Fibroblast of the aortic adventitia (primary cell): ENCODE measurements around the gene ZEB1. TPM values are rescaled to one million over a fixed set of nuclear protein-coding genes. Genes with fewer than 3 reads are reported as not detected.
A peak's percentile ranks its signal among the peaks of the same experiment; 100 is the strongest.

ENCODE experiments used
- DNase-seq: peaks from one replicate; pipeline ENCODE4 v3.0.0-alpha.2; 2010; ENCODE audit warnings: low read depth
- H3K4me3 ChIP-seq: 2 replicates; pipeline ENCODE4 v1.5.1; 2011; ENCODE audit warnings: low read depth, mild to moderate bottlenecking, control low read depth, low read length, moderate library complexity
- total RNA-seq: library from RNA; depleted of rRNA; stranded (reverse); fragments of >200 nt; gene quantifications from 2 replicates; pipeline ENCODE4 v1.2.3, GENCODE V29; 2012; ENCODE audit warnings: low replicate concordance
- TF ChIP-seq, protein P1 (sequence below): IDR thresholded peaks from 2 replicates; pipeline ENCODE4 v1.5.1; 2011; ENCODE audit warnings: mild to moderate bottlenecking, low read length, control low read depth, inconsistent platforms; ENCODE audit not compliant: insufficient read depth

ZEB1 gene
- total RNA-seq, 1 donor: 153 TPM

GRCh38 chr10:31346953-31347352 lies 27.9 kb downstream of the ZEB1 start:
- TF ChIP-seq, protein P1, sequence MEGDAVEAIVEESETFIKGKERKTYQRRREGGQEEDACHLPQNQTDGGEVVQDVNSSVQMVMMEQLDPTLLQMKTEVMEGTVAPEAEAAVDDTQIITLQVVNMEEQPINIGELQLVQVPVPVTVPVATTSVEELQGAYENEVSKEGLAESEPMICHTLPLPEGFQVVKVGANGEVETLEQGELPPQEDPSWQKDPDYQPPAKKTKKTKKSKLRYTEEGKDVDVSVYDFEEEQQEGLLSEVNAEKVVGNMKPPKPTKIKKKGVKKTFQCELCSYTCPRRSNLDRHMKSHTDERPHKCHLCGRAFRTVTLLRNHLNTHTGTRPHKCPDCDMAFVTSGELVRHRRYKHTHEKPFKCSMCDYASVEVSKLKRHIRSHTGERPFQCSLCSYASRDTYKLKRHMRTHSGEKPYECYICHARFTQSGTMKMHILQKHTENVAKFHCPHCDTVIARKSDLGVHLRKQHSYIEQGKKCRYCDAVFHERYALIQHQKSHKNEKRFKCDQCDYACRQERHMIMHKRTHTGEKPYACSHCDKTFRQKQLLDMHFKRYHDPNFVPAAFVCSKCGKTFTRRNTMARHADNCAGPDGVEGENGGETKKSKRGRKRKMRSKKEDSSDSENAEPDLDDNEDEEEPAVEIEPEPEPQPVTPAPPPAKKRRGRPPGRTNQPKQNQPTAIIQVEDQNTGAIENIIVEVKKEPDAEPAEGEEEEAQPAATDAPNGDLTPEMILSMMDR: no peak
- no peak overlapping the region for H3K4me3 ChIP-seq
- DNase-seq: no peak

- H3K4me3 ChIP-seq: no peak overlapping the region
- DNase-seq: no peak
- TF ChIP-seq, protein P1: no peak
Observed at GRCh38 chr10:31347705-31348104, 28.7 kb downstream of the ZEB1 start.

GRCh38 chr10:31350891-31351290 lies 31.9 kb downstream of the ZEB1 start:
- no peak overlapping the region for H3K4me3 ChIP-seq
- no peak for DNase-seq
- TF ChIP-seq, protein P1: no peak

DNA sequence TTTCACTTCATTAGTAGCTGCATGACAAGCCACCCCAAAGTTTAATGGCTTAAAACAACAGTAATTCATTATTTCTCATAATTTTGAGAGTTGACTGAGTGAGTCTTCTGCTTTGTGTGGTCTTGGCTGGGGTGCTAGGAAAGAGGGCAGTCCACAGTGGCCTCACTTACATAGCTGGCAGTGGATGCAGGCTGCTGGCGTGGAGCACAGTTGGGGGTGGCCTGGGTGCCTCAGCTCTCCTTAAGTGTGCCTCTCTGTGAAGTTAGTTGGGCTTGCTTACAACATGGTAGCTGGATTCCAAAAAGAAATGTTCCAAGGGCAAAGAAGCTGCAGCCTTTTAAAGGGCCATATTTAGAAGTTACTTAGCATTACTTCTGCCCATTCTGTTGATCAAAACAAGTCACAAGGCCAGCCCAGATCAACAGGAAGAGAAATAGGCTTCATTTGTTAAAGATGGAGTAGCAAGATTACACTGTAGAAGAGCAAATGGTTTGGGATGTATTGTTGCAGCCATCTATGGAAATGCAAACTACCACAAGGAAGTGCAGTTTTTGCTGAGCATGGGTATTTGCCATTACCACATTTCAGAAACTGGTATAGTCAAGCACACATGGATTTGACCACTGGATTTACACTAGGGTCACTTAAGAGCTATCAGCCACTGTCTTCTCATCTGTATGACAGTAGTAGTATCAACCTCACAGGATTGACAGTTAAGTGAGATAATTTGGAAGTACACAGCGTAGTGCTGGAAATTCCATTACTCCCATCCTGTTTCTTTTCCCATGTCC lies 33.6 kb downstream of the ZEB1 start:
- TF ChIP-seq, protein P1: no peak
- H3K4me3 ChIP-seq: no peak overlapping the region
- DNase-seq: no peak

DNA sequence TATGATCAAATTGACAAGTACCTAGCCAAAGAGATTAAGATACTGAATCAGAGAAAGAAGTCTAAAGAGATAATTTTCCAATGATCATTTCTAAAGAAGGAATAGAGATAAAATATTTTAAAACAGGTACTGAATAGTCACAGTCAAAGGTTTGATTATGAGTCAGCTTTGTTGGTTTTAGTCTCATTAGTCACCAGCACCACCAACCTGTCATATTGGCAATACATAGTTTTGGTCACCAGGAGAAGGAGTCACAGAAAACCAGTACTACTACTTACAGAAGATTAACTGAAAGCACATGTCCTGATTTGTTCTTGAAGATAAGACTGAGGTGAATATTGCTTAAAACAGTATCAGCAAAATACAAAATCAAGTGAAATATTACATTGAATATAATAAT lies 34.6 kb downstream of the ZEB1 start:
- TF ChIP-seq, protein P1: peak; percentile 16
- peak; percentile 60 for DNase-seq

DNA sequence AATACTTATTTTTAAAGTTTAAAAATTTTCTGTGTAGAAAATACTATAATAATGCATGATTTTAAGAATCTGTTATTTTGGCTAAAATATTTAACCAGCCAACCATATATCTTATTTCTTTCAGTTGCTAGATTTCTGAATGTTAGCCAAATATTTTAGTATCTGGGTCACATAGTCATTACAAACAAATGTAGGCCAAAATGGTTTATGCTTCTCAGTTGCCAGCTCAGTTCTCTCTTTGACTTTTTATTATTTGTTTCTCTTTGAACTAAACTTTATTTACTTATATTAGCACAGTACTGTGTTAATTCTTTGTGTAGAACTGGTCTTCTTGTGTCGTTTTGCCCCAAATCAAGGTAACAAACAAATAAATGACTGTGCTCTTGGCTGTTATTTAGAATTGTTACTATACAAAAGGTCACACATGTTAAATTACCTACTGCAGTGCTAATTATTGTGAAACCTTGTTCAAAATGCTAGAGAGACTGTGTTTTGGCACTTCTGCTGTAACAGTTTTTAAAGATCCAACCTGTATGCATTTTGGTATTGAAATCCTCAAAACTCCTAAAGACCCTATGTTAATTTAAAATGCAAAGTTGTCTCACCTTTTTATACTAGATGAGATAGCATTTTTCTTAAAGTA lies 39.8 kb downstream of the ZEB1 start:
- H3K4me3 ChIP-seq: no peak overlapping the region
- peak; percentile 52 for DNase-seq
- TF ChIP-seq, protein P1: no peak

More for the DNA sequence above, 34.6 kb downstream of the ZEB1 start:
- no peak overlapping the region for H3K4me3 ChIP-seq
